Psoas muscle (tissue), 8 donors: ENCODE measurements around the gene PROSER2. TPM values are rescaled to one million over a fixed set of nuclear protein-coding genes. Genes with fewer than 3 reads are reported as not detected.

Source experiments
- ATAC-seq, 4 donors: fragments of 200-7000 bp; cut with Tn5 transposase; one replicate each; pipeline ENCODE4 v1.9.1; 2020; ENCODE audit warnings: moderate library complexity in 3 of 4, mild to moderate bottlenecking in 2 of 4
- DNase-seq, 2 donors: peaks; one replicate each; pipeline ENCODE4 v3.0.0-alpha.2; 2020
- H3K27ac ChIP-seq: fragments of 200-600 bp; one replicate; pipeline ENCODE4 v1.8.0; 2022
- H3K27me3 ChIP-seq, 3 donors: fragments of 200-600 bp in 1 of 3; one replicate each; pipeline versions ENCODE4 v1.6.1 to v1.8.0; 2013 to 2022; ENCODE audit warnings: low read length in 2 of 3, mild to moderate bottlenecking in 2 of 3, moderate library complexity in 1 of 3; ENCODE audit not compliant: insufficient read depth in 3 of 3
- H3K36me3 ChIP-seq, 2 donors: fragments of 200-600 bp in 1 of 2; one replicate each; pipeline versions ENCODE4 v1.6.1 to v1.8.0; 2013 to 2022; ENCODE audit warnings: low read depth in 1 of 2, mild to moderate bottlenecking in 1 of 2, moderate library complexity in 1 of 2; ENCODE audit not compliant: insufficient read depth in 1 of 2
- H3K4me1 ChIP-seq: fragments of 200-600 bp; one replicate; pipeline ENCODE4 v1.8.0; 2022
- H3K4me3 ChIP-seq: fragments of 200-600 bp; one replicate; pipeline ENCODE4 v1.8.0; 2022; ENCODE audit warnings: mild to moderate bottlenecking
- H3K9me3 ChIP-seq: fragments of 200-600 bp; one replicate; pipeline ENCODE4 v1.8.0; 2022
- CTCF ChIP-seq: fragments of 200-600 bp; IDR thresholded peaks from one replicate; pipeline ENCODE4 v1.8.0; 2022; ENCODE audit warnings: antibody characterized with exemption
- WGBS, 3 donors: extraction: QIAGEN DNeasy Blood & Tissue Kit; methylation state at CpG; one replicate each; pipeline versions ENCODE4 v1.1.6 to v1.1.7; 2013; 5-methylcytosine and 5-hydroxymethylcytosine counted together
- intact Hi-C, 2 donors: fragments of 100-400 bp; cut with DNase I; formaldehyde crosslinking; loops; one replicate each; pipeline versions ENCODE4 v1.11.0 to v1.14.2; 2022
- polyA plus RNA-seq, 3 donors: library from polyadenylated mRNA; stranded (reverse); fragments of 200-250 nt; gene quantifications; one replicate each; pipeline ENCODE4 v1.2.3, GENCODE V29; 2013
- total RNA-seq, 4 donors: library from RNA; stranded (reverse); fragmentation: NEBNext Ultra II Directional in 2 of 4; extraction: Animal tissue kit (Norgen Biotek cat#: 25700) in 2 of 4; gene quantifications; one replicate each; pipeline versions ENCODE4 v1.2.1 to v1.2.4, GENCODE V29; 2021 to 2023
- donor health status: healthy with polysubstance abuse.
- donor health status: DM: no; HTN: no; CAD: no; lungs with moderate emphysema.
- donor health status: Bipolar disorder and iron deficiency.
- donor health status: healthy.
- donor health status: DM: yes; HTN: yes; CAD: no.
- donor health status: DM: no; HTN: no; CAD: no.
- donor health status: DM: no; HTN: no; CAD: no.
- donor health status: DM: yes; HTN: yes; CAD: no.

The PROSER2 gene
- total and polyA plus RNA-seq, 7 donors, result 0.63 to 2.8 (median 1.2) TPM

GRCh38 chr10:11893749-11894278 lies 70.7 kb downstream of the PROSER2 start:
- H3K27me3 ChIP-seq, result no peaks in the 10 kb centered on the region
- DNase-seq (no peak), ATAC-seq (no peak)
- no peaks in the 10 kb centered on the region for H3K36me3 ChIP-seq
- TF ChIP-seq CTCF, result no peak
- H3K4me3 ChIP-seq, result no peak overlapping the region
- WGBS, 3 donors, result 82 to 85% (median 83%) methylated on average over 17 to 22 of the region's 22 CpGs
- intact Hi-C loops, result no loop called here
- no peak overlapping the region for H3K27ac ChIP-seq
- no peaks in the 10 kb centered on the region for H3K9me3 ChIP-seq
- H3K4me1 ChIP-seq, result no peaks in the 10 kb centered on the region

- Histone ChIP-seq H3K4me3 (no peak overlapping the region), H3K27me3 (no peaks in the 10 kb centered on the region), H3K9me3 (no peaks in the 10 kb centered on the region), H3K36me3 (no peaks in the 10 kb centered on the region), H3K27ac (no peak overlapping the region), H3K4me1 (no peaks in the 10 kb centered on the region)
- WGBS, 3 donors, result 90 to 92% (median 91%) methylated on average over 44 to 47 of the region's 47 CpGs
- ATAC-seq (no peak), DNase-seq (no peak)
- intact Hi-C loops, result no loop called here
- no peak for TF ChIP-seq CTCF
Observed at GRCh38 chr10:11894381-11895107, 71.4 kb downstream of the PROSER2 start.

GRCh38 chr10:11895108-11895466 lies 71.9 kb downstream of the PROSER2 start:
- Histone ChIP-seq H3K36me3 (no peaks in the 10 kb centered on the region), H3K4me1 (no peaks in the 10 kb centered on the region), H3K9me3 (no peaks in the 10 kb centered on the region), H3K27ac (no peak overlapping the region), H3K4me3 (no peak overlapping the region), H3K27me3 (no peaks in the 10 kb centered on the region)
- no peak for TF ChIP-seq CTCF
- no peak for DNase-seq
- ATAC-seq, result no peak
- 91 to 93% (median 92%) methylated on average over 11 of the region's 11 CpGs for WGBS, 3 donors
- intact Hi-C loops, result no loop called here

GRCh38 chr10:11895598-11895997 lies 72.4 kb downstream of the PROSER2 start:
- TF ChIP-seq CTCF, result no peak
- Histone ChIP-seq H3K27me3 (no peaks in the 10 kb centered on the region), H3K4me3 (no peak overlapping the region), H3K27ac (no peak overlapping the region), H3K36me3 (no peaks in the 10 kb centered on the region), H3K4me1 (no peaks in the 10 kb centered on the region), H3K9me3 (no peaks in the 10 kb centered on the region)
- DNase-seq (no peak), ATAC-seq (no peak)
- 83 to 85% (median 84%) methylated on average over 5 of the region's 5 CpGs for WGBS, 3 donors
- intact Hi-C loops, result no loop called here
